ENCODE results near the gene PPP1R12B.
"Not testable (repeated sequence)": the region's sequence is repeated elsewhere in the genome, so short reads cannot be mapped to it uniquely, and the experiment has no call there.

PPP1R12B gene

GRCh38 chr1:202638019-202638700, 289.7 kb downstream of the PPP1R12B start:
- DNase-seq: no peak

- DNase-seq: not testable (repeated sequence)
These were observed 290.3 kb downstream of the PPP1R12B start for GRCh38 chr1:202638701-202639305.

GRCh38 chr1:202639500-202639899, 291.0 kb downstream of the PPP1R12B start:
- no peak for DNase-seq

- no peak for DNase-seq
These were observed 293.7 kb downstream of the PPP1R12B start for GRCh38 chr1:202642212-202642611.

Data from effector CD4-positive, alpha-beta T cell (primary cell).